H9 (cell line): ENCODE results near the gene ZMIZ2. TPM values are rescaled to one million over a fixed set of nuclear protein-coding genes. Genes with fewer than 3 reads are reported as not detected.
"Not testable (repeated sequence)": the region's sequence is repeated elsewhere in the genome, so short reads cannot be mapped to it uniquely, and the experiment has no call there.

Experiments used
- DNase-seq: peaks from one replicate; pipeline ENCODE4 v3.0.0-alpha.2; 2017
- H2AFZ ChIP-seq: one replicate; pipeline ENCODE4 v1.6.1; 2013; ENCODE audit warnings: mild to moderate bottlenecking, low read length, control low read depth, moderate library complexity
- H2AK5ac ChIP-seq: 2 replicates; pipeline ENCODE4 v1.6.1; 2013; ENCODE audit warnings: low read length, control low read depth, mixed read lengths; ENCODE audit not compliant: insufficient read length
- H2BK120ac ChIP-seq: one replicate; pipeline ENCODE4 v1.6.1; 2013; ENCODE audit warnings: low read depth, mild to moderate bottlenecking, low read length, control low read depth, inconsistent platforms; ENCODE audit not compliant: poor library complexity, severe bottlenecking
- H2BK12ac ChIP-seq: 2 replicates; pipeline ENCODE4 v1.6.1; 2013; ENCODE audit warnings: low read length, control low read depth, mixed read lengths, low read depth; ENCODE audit not compliant: insufficient read length
- H2BK15ac ChIP-seq: 2 replicates; pipeline ENCODE4 v1.6.1; 2013; ENCODE audit warnings: low read depth, low read length, control low read depth
- H2BK20ac ChIP-seq: one replicate; pipeline ENCODE4 v1.6.1; 2013; ENCODE audit warnings: low read depth, mild to moderate bottlenecking, low read length, control low read depth, inconsistent platforms; ENCODE audit not compliant: poor library complexity, severe bottlenecking
- H2BK5ac ChIP-seq: 2 replicates; pipeline ENCODE4 v1.6.1; 2013; ENCODE audit warnings: low read length, control low read depth, mixed read lengths; ENCODE audit not compliant: insufficient read length
- H3K14ac ChIP-seq: 2 replicates; pipeline ENCODE4 v1.6.1; 2013; ENCODE audit warnings: low read length, control low read depth; ENCODE audit not compliant: insufficient read depth
- H3K18ac ChIP-seq: 2 replicates; pipeline ENCODE4 v1.6.1; 2013; ENCODE audit warnings: low read depth, mild to moderate bottlenecking, mixed read lengths, low read length, control low read depth; ENCODE audit not compliant: insufficient read length
- H3K23ac ChIP-seq: 2 replicates; pipeline ENCODE4 v1.6.1; 2013; ENCODE audit warnings: low read length, control low read depth, mixed read lengths, low read depth; ENCODE audit not compliant: insufficient read length
- H3K23me2 ChIP-seq: 2 replicates; pipeline ENCODE4 v1.6.1; 2013; ENCODE audit warnings: low read depth, mild to moderate bottlenecking, mixed read lengths, low read length, control low read depth; ENCODE audit not compliant: insufficient read length, poor library complexity, severe bottlenecking
- H3K27ac ChIP-seq: 2 replicates; pipeline ENCODE4 v1.5.1; 2013; ENCODE audit warnings: low read length, control low read depth, mixed read lengths, low read depth; ENCODE audit not compliant: insufficient read length
- H3K27me3 ChIP-seq: 2 replicates; pipeline ENCODE4 v1.6.1; 2013; ENCODE audit warnings: low read length, control low read depth, inconsistent platforms; ENCODE audit not compliant: insufficient read depth
- H3K4ac ChIP-seq: 2 replicates; pipeline ENCODE4 v1.6.1; 2013; ENCODE audit warnings: low read depth, mild to moderate bottlenecking, control low read depth, inconsistent platforms, low read length, moderate library complexity
- H3K4me1 ChIP-seq: 2 replicates; pipeline ENCODE4 v1.6.1; 2013; ENCODE audit warnings: low read length, control low read depth, inconsistent platforms; ENCODE audit not compliant: insufficient read depth
- H3K4me2 ChIP-seq: 2 replicates; pipeline ENCODE4 v1.6.1; 2013; ENCODE audit warnings: low read length, control low read depth, mixed read lengths; ENCODE audit not compliant: insufficient read length, insufficient read depth
- H3K56ac ChIP-seq: 2 replicates; pipeline ENCODE4 v1.6.1; 2013; ENCODE audit warnings: low read depth, mild to moderate bottlenecking, mixed read lengths, low read length, control low read depth; ENCODE audit not compliant: insufficient read length
- H3K79me1 ChIP-seq: 2 replicates; pipeline ENCODE4 v1.6.1; 2013; ENCODE audit warnings: low read depth, mild to moderate bottlenecking, moderate library complexity, low read length, control low read depth, inconsistent platforms; ENCODE audit not compliant: insufficient read depth, poor library complexity, severe bottlenecking
- H3K79me2 ChIP-seq: 2 replicates; pipeline ENCODE4 v1.6.1; 2013; ENCODE audit warnings: low read length, control low read depth, inconsistent platforms; ENCODE audit not compliant: insufficient read depth
- H3K9ac ChIP-seq: 2 replicates; pipeline ENCODE4 v1.6.1; 2013; ENCODE audit warnings: low read length, control low read depth, mixed read lengths; ENCODE audit not compliant: insufficient read length; ENCODE audit errors: extremely low read depth
- H3K9me3 ChIP-seq: one replicate; pipeline ENCODE4 v1.6.1; 2013; ENCODE audit warnings: low read depth, low read length, inconsistent platforms; ENCODE audit not compliant: control insufficient read depth
- H3T11ph ChIP-seq: one replicate; pipeline ENCODE4 v1.6.1; 2013; ENCODE audit warnings: mild to moderate bottlenecking, low read length, control low read depth, inconsistent platforms
- H4K20me1 ChIP-seq: one replicate; pipeline ENCODE4 v1.6.1; 2013; ENCODE audit not compliant: control insufficient read depth, insufficient read length, insufficient read depth
- H4K5ac ChIP-seq: 2 replicates; pipeline ENCODE4 v1.6.1; 2013; ENCODE audit warnings: low read depth, mild to moderate bottlenecking, mixed read lengths, low read length, control low read depth; ENCODE audit not compliant: insufficient read length
- H4K8ac ChIP-seq: replicated peaks from 2 replicates; pipeline ENCODE4 v1.6.1; 2013; ENCODE audit warnings: low read length, control low read depth, mixed read lengths, low read depth; ENCODE audit not compliant: insufficient read length
- H4K91ac ChIP-seq: 2 replicates; pipeline ENCODE4 v1.6.1; 2013; ENCODE audit warnings: low read depth, mild to moderate bottlenecking, moderate library complexity, mixed read lengths, low read length, control low read depth; ENCODE audit not compliant: insufficient read length
- H3K27ac Mint-ChIP-seq, 3 experiments: 2 replicates in 2 of 3; 3 replicates in 1 of 3; pipeline ENCODE4 v1.8.0; 2020 to 2021; ENCODE audit warnings: mixed read lengths in 3 of 3, mild to moderate bottlenecking in 1 of 3, moderate library complexity in 1 of 3
- H3K27me3 Mint-ChIP-seq: 2 replicates; pipeline ENCODE4 v1.8.0; 2021; ENCODE audit warnings: low read depth, mild to moderate bottlenecking, moderate library complexity, mixed read lengths
- H3K36me3 Mint-ChIP-seq, 3 experiments: 2 replicates in 2 of 3; 3 replicates in 1 of 3; pipeline ENCODE4 v1.8.0; 2020 to 2021; ENCODE audit warnings: low read depth in 3 of 3, mixed read lengths in 3 of 3; ENCODE audit not compliant: insufficient read depth in 1 of 3
- H3K4me1 Mint-ChIP-seq, 2 experiments: 2 replicates each; pipeline ENCODE4 v1.8.0; 2020; ENCODE audit warnings: mixed read lengths in 2 of 2
- H3K4me3 Mint-ChIP-seq, 2 experiments: 2 replicates in 1 of 2; 3 replicates in 1 of 2; pipeline ENCODE4 v1.8.0; 2020 to 2021; ENCODE audit warnings: mild to moderate bottlenecking in 2 of 2, mixed read lengths in 2 of 2, moderate library complexity in 1 of 2
- H3K9me3 Mint-ChIP-seq, 2 experiments: 2 replicates in 1 of 2; 3 replicates in 1 of 2; pipeline ENCODE4 v1.8.0; 2020; ENCODE audit warnings: mild to moderate bottlenecking in 2 of 2, mixed read lengths in 2 of 2, moderate library complexity in 1 of 2
- WGBS: extraction: QIAGEN DNeasy Blood & Tissue Kit; methylation state at CpG from one replicate; pipeline ENCODE4 v1.1.7; 2013; ENCODE audit warnings: missing lambda C conversion rate, low lambda C conversion rate, mixed read lengths; ENCODE audit not compliant: insufficient read length; ENCODE audit errors: extremely low coverage; 5-methylcytosine and 5-hydroxymethylcytosine counted together
- total RNA-seq: library from RNA; stranded (reverse); gene quantifications from 2 replicates; pipeline ENCODE4 v1.2.1, GENCODE V29; 2021
- TF ChIP-seq, protein P1 (sequence below): fragments of 200-600 bp; sonication (generic); conservative IDR thresholded peaks from 3 replicates; pipeline ENCODE4 v1.8.0; 2021; ENCODE audit warnings: antibody characterized with exemption, mild to moderate bottlenecking

Gene ZMIZ2
- total RNA-seq, 1 experiment from 2014 or later = 72.9 TPM

DNA sequence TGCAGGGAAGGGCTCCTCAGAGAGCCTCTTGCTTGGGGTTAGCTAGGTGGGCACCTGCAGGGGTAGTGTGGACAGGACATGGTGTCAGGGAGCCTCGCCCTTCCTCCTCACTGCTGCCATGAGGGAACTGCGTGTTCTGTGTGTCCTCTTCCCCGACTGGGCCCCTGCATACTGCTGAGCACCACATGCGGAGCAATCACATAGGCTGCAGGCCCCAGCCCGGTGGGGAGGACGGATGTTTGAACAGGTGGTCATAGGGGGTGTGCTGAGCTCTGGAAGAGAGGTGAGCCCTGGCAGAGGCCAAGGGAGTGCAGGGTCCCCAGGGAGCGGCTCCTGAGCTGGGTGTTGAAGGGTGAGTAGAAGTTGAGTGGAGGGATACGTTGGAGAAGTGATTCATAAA is 48.3 kb upstream of the ZMIZ2 start:
- Mint-ChIP-seq H3K9me3 (no peaks in the 10 kb centered on the region; a peak in 1 of 5 replicates), H3K4me3 (no peak overlapping the region), H3K4me1 (no peaks in the 10 kb centered on the region), H3K27ac (peak overlapping the region in 2 of 3 experiments; percentile 49 to 95; a peak in 2 of 7 replicates), H3K27me3 (no peaks in the 10 kb centered on the region), H3K36me3 (peaks cover 54 to 71% (median 70%) of the 10 kb centered on the region in 3 experiments)
- Histone ChIP-seq H3K14ac (no peak overlapping the region), H2BK15ac (no peak overlapping the region), H3K79me1 (no peaks in the 10 kb centered on the region), H2BK20ac (no peak overlapping the region), H4K91ac (no peak overlapping the region), H3K56ac (no peak overlapping the region), H2AK5ac (no peak overlapping the region), H3K9ac (no peak overlapping the region), H2AFZ (no peak overlapping the region), H3K4me1 (no peaks in the 10 kb centered on the region), H2BK12ac (no peak overlapping the region), H4K20me1 (no peaks in the 10 kb centered on the region), H3K79me2 (no peaks in the 10 kb centered on the region), H4K8ac (no peak overlapping the region), H3K4ac (no peak overlapping the region), H3T11ph (no peak overlapping the region), H3K23me2 (no peaks in the 10 kb centered on the region), H2BK5ac (no peak overlapping the region), H3K18ac (no peak overlapping the region), H3K23ac (no peak overlapping the region), H4K5ac (no peak overlapping the region), H3K27ac (no peak overlapping the region), H3K9me3 (no peaks in the 10 kb centered on the region), H2BK120ac (no peak overlapping the region), H3K27me3 (no peaks in the 10 kb centered on the region), H3K4me2 (no peak overlapping the region)
- TF ChIP-seq, protein P1, sequence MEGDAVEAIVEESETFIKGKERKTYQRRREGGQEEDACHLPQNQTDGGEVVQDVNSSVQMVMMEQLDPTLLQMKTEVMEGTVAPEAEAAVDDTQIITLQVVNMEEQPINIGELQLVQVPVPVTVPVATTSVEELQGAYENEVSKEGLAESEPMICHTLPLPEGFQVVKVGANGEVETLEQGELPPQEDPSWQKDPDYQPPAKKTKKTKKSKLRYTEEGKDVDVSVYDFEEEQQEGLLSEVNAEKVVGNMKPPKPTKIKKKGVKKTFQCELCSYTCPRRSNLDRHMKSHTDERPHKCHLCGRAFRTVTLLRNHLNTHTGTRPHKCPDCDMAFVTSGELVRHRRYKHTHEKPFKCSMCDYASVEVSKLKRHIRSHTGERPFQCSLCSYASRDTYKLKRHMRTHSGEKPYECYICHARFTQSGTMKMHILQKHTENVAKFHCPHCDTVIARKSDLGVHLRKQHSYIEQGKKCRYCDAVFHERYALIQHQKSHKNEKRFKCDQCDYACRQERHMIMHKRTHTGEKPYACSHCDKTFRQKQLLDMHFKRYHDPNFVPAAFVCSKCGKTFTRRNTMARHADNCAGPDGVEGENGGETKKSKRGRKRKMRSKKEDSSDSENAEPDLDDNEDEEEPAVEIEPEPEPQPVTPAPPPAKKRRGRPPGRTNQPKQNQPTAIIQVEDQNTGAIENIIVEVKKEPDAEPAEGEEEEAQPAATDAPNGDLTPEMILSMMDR = no peak
- WGBS = no CpG with 5 or more reads among the region's 8 CpGs
- no peak for DNase-seq

DNA sequence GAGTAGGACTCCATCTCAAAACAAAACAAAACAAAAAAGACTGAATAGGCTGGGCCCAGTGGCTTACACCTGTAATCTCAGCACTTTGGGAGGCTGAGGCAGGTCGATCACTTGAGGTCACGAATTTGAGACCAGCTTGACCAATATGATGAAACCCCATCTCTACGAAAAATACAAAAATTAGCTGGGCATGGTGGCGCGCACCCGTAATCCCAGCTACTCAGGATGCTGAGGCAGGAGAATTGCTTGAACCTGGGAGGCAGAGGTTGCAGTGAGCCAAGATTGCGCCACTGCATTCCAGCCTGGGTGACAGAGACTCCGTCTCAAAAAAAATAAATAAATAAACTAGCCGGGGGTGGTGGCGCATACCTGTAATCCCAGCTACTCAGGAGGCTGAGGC is 45.3 kb upstream of the ZMIZ2 start:
- H2BK5ac ChIP-seq, H3K4me1 Mint-ChIP-seq, H3K4me2 ChIP-seq, H2BK12ac ChIP-seq, H3K9me3 ChIP-seq, H3K4ac ChIP-seq, H3K27ac ChIP-seq, H3K79me1 ChIP-seq, H3K23me2 ChIP-seq, H4K5ac ChIP-seq, H2BK15ac ChIP-seq, H2AK5ac ChIP-seq, H3T11ph ChIP-seq, H2BK20ac ChIP-seq, H4K8ac ChIP-seq, H2AFZ ChIP-seq, H3K27me3 Mint-ChIP-seq, H4K91ac ChIP-seq, H3K9ac ChIP-seq, H3K27ac Mint-ChIP-seq, H3K4me1 ChIP-seq, H3K23ac ChIP-seq, H4K20me1 ChIP-seq, H2BK120ac ChIP-seq, H3K79me2 ChIP-seq, H3K14ac ChIP-seq, H3K9me3 Mint-ChIP-seq, H3K56ac ChIP-seq, H3K18ac ChIP-seq, DNase-seq, H3K4me3 Mint-ChIP-seq, H3K27me3 ChIP-seq: not testable (repeated sequence)
- no CpG with 5 or more reads among the region's 10 CpGs for WGBS
- peaks cover 32 to 58% (median 56%) of the 10 kb centered on the region in 3 experiments for H3K36me3 Mint-ChIP-seq
